NCI-H510A treated with DMSO at 0.1 percent for 48 hours (cell line): ENCODE data around the gene PTPRM.
A peak's percentile ranks its signal among the peaks of the same experiment; 100 is the strongest.

Experiments
- DNase-seq: peaks from one replicate; lab custom pipeline; 2025; lab: John Stamatoyannopoulos, UW

PTPRM gene

GRCh38 chr18:7898181-7898580 is 331.1 kb downstream of the PTPRM start:
- no peak for DNase-seq

- no peak for DNase-seq
These were observed 332.0 kb downstream of the PTPRM start for GRCh38 chr18:7899078-7899477.

GRCh38 chr18:7900091-7900490 is 333.0 kb downstream of the PTPRM start:
- no peak for DNase-seq

GRCh38 chr18:7901657-7902056 is 334.5 kb downstream of the PTPRM start:
- DNase-seq = no peak

- DNase-seq = no peak
These were observed 335.3 kb downstream of the PTPRM start for GRCh38 chr18:7902399-7902839.

- no peak for DNase-seq
These were observed 337.4 kb downstream of the PTPRM start for GRCh38 chr18:7904529-7904928.

GRCh38 chr18:7908681-7909299 is 341.7 kb downstream of the PTPRM start:
- peak; percentile 77 for DNase-seq

- DNase-seq = no peak
These were observed 347.9 kb downstream of the PTPRM start for GRCh38 chr18:7914834-7915670.

- DNase-seq = no peak
These were observed 351.6 kb downstream of the PTPRM start for GRCh38 chr18:7918701-7919100.

- no peak for DNase-seq
These were observed 352.4 kb downstream of the PTPRM start for GRCh38 chr18:7919565-7919964.

GRCh38 chr18:7921938-7922587 is 354.9 kb downstream of the PTPRM start:
- DNase-seq = no peak

GRCh38 chr18:7923105-7923504 is 356.0 kb downstream of the PTPRM start:
- no peak for DNase-seq

- DNase-seq = no peak
These were observed 357.5 kb downstream of the PTPRM start for GRCh38 chr18:7924616-7925015.

GRCh38 chr18:7926526-7926925 is 359.4 kb downstream of the PTPRM start:
- DNase-seq = peak; percentile 88

GRCh38 chr18:7927119-7927518 is 360.0 kb downstream of the PTPRM start:
- no peak for DNase-seq

- DNase-seq = no peak
These were observed 364.6 kb downstream of the PTPRM start for GRCh38 chr18:7931763-7932162.

- no peak for DNase-seq
These were observed 370.2 kb downstream of the PTPRM start for GRCh38 chr18:7937268-7937667.

GRCh38 chr18:7939521-7939920 is 372.4 kb downstream of the PTPRM start:
- no peak for DNase-seq

- DNase-seq = no peak
These were observed 373.3 kb downstream of the PTPRM start for GRCh38 chr18:7940379-7940778.

GRCh38 chr18:7940971-7941370 is 373.9 kb downstream of the PTPRM start:
- peak; percentile 68 for DNase-seq

- DNase-seq = peak; percentile 96
These were observed 374.4 kb downstream of the PTPRM start for GRCh38 chr18:7941533-7941932.

- no peak for DNase-seq
These were observed 378.8 kb downstream of the PTPRM start for GRCh38 chr18:7945882-7946281.
